ENCODE results near the gene PPIL1.

GRCh38 chr6:36815962-36816735, 58.5 kb downstream of the PPIL1 start:
- TF ChIP-seq EZH2 (IDR thresholded peaks at IDR 0.05; ENCODE audit: borderline replicate concordance) (no peak), EZH2phosphoT487 (IDR thresholded peaks at IDR 0.05; ENCODE audit: low read depth, severe bottlenecking, unreplicated experiment) (no peak)
- TF ChIP-seq, protein P1, sequence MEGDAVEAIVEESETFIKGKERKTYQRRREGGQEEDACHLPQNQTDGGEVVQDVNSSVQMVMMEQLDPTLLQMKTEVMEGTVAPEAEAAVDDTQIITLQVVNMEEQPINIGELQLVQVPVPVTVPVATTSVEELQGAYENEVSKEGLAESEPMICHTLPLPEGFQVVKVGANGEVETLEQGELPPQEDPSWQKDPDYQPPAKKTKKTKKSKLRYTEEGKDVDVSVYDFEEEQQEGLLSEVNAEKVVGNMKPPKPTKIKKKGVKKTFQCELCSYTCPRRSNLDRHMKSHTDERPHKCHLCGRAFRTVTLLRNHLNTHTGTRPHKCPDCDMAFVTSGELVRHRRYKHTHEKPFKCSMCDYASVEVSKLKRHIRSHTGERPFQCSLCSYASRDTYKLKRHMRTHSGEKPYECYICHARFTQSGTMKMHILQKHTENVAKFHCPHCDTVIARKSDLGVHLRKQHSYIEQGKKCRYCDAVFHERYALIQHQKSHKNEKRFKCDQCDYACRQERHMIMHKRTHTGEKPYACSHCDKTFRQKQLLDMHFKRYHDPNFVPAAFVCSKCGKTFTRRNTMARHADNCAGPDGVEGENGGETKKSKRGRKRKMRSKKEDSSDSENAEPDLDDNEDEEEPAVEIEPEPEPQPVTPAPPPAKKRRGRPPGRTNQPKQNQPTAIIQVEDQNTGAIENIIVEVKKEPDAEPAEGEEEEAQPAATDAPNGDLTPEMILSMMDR (IDR thresholded peaks at IDR 0.05; ENCODE audit: poor library complexity) = no peak

Data from hepatocyte (in vitro differentiated cells).